ENCODE data around the gene PEPD. TPM values are rescaled to one million over a fixed set of nuclear protein-coding genes. Genes with fewer than 3 reads are reported as not detected.

The PEPD gene
- total RNA-seq, 5 donors from 2014 or later (not counting 1 experiment from before 2014, with no cell fraction given) = 23.5 to 38.8 (median 31.8) TPM

DNA sequence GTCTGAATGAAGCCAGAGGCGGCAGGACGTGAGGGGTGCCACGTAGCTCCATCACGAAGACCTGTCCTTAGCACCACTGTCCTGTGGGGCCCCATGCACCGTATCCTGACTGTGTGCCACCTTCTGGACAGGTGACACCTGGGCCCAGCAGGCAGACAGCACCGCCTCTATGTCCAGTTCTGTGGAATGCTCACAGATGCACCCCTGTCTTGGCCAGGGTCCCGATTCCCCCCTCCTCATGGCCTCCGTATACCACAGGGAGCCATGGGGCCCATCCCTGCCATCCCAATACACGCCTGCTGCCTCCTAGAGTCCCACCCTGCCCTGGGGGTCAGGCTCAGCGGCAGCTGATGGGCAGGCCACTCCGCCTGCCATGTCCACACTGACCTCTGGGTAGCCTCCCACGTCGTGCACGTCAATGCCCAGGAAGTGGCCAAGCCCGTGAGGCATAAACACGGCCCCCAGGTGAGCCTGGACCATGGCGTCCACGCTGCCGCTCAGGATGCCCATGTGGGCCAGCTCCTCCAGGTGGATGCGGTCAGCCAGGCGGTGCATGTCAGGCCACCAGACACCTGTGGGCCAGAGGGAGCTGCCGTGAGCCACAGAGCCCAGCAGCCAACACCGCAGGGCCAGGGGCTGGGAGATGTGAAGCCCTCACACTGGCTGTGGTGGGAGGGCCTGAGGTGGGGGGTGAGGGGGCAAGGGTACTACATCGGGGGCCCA lies 130.5 kb downstream of the PEPD start:
- no peaks in the 10 kb centered on the region for H3K4me1 ChIP-seq (ENCODE audit: control insufficient read depth in 1 of 2, extremely low read depth in 1 of 2, insufficient read depth in 2 of 2, low read length in 2 of 2)
- no peaks in the 10 kb centered on the region for H3K36me3 Mint-ChIP-seq
- no peaks in the 10 kb centered on the region for H3K4me1 Mint-ChIP-seq
- ChIA-PET CTCF (no interaction called here), POLR2A (no interaction called here)
- no peaks in the 10 kb centered on the region for H3K9me3 ChIP-seq
- WGBS (ENCODE audit: insufficient coverage) = 88% methylated on average over 24 of the region's 24 CpGs
- H3K27ac Mint-ChIP-seq = no peak overlapping the region
- peak in 1 of 35 experiments; percentile 16 for DNase-seq
- H3K9me3 Mint-ChIP-seq = no peaks in the 10 kb centered on the region
- H3K4me3 ChIP-seq (ENCODE audit: control insufficient read depth in 1 of 2, extremely low read depth in 1 of 2, low read length in 1 of 2) = no peak overlapping the region
- no peak for ATAC-seq (replicated peaks in 1 of 4)
- H3K27me3 ChIP-seq (replicated peaks in 1 of 2; ENCODE audit: control insufficient read depth in 2 of 2, extremely low read depth in 1 of 2, insufficient read depth in 2 of 2, low read length in 1 of 2) = no peaks in the 10 kb centered on the region
- H3K36me3 ChIP-seq (ENCODE audit: control insufficient read depth in 2 of 2, extremely low read depth in 1 of 2, insufficient read depth in 1 of 2, low read length in 1 of 2) = peaks cover 7 to 9% of the 10 kb centered on the region in 2 donors
- H3K4me3 Mint-ChIP-seq = no peak overlapping the region
- H3K27me3 Mint-ChIP-seq = no peaks in the 10 kb centered on the region
- H3K27ac ChIP-seq (ENCODE audit: low read length) = no peak overlapping the region

DNA sequence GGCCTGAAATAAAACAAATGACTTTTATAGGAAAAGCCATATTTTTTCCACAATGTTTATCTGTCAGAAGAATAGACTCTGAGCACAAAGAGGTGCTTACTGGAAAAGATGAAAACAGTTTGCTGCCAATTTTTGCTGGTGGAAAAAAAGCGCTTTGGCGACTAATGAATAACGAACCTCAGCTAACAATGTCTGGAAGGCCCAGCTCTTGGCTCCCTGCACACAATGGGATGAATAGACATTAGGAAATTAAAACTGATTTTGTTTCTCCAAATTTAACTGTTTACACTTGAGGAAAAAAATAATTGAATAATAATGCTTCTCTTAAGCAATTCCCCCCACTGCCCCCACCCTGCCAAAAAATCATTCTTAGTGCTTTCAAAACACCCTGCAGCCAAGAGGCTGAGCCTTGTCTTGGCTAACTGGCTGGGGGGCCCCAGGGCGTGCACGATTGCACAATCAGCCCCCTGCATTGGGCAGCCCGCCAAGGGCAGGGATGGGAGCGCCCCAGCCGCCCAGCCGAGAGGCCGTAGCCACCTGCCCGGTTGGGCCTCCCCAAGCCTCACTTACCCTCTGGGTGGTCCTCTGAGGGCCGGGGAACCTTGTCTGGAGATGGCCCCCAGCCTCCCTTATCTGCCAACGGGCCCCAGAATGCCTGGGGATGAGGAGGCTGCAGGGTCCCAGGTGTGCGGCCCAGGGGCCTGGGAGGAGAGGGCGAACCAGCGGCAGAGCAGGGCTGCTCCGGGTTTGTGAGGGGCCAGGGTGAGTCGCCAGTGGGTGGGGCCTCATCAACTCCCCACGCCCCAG lies 131.3 kb downstream of the PEPD start:
- no peaks in the 10 kb centered on the region for H3K4me1 ChIP-seq (ENCODE audit: control insufficient read depth in 1 of 2, extremely low read depth in 1 of 2, insufficient read depth in 2 of 2, low read length in 2 of 2)

GRCh38 chr19:33389421-33390100 lies 132.0 kb downstream of the PEPD start:
- no peaks in the 10 kb centered on the region for H3K9me3 ChIP-seq
- H3K4me1 Mint-ChIP-seq = peaks cover 0 to 3% (median 2%) of the 10 kb centered on the region in 3 donors
- POLR2A ChIA-PET = no interaction called here
- 92% methylated on average over 12 of the region's 22 CpGs for WGBS (ENCODE audit: insufficient coverage)
- H3K27ac ChIP-seq (ENCODE audit: low read length) = no peak overlapping the region
- no peak for ATAC-seq (replicated peaks in 1 of 4)
- peaks cover 7 to 12% of the 10 kb centered on the region in 2 donors for H3K36me3 ChIP-seq (ENCODE audit: control insufficient read depth in 2 of 2, extremely low read depth in 1 of 2, insufficient read depth in 1 of 2, low read length in 1 of 2)
- no peak overlapping the region for H3K27ac Mint-ChIP-seq
- no peak overlapping the region for H3K4me3 Mint-ChIP-seq
- H3K27me3 ChIP-seq (replicated peaks in 1 of 2; ENCODE audit: control insufficient read depth in 2 of 2, extremely low read depth in 1 of 2, insufficient read depth in 2 of 2, low read length in 1 of 2) = no peaks in the 10 kb centered on the region
- DNase-seq = no peak
- H3K4me3 ChIP-seq (ENCODE audit: control insufficient read depth in 1 of 2, extremely low read depth in 1 of 2, low read length in 1 of 2) = no peak overlapping the region
- H3K9me3 Mint-ChIP-seq = no peaks in the 10 kb centered on the region
- H3K36me3 Mint-ChIP-seq = no peaks in the 10 kb centered on the region
- no peaks in the 10 kb centered on the region for H3K4me1 ChIP-seq (ENCODE audit: control insufficient read depth in 1 of 2, extremely low read depth in 1 of 2, insufficient read depth in 2 of 2, low read length in 2 of 2)
- no peaks in the 10 kb centered on the region for H3K27me3 Mint-ChIP-seq
- CTCF ChIA-PET = no interaction called here

More for the DNA sequence above, 131.3 kb downstream of the PEPD start:
- H3K27me3 ChIP-seq (replicated peaks in 1 of 2; ENCODE audit: control insufficient read depth in 2 of 2, extremely low read depth in 1 of 2, insufficient read depth in 2 of 2, low read length in 1 of 2) = no peaks in the 10 kb centered on the region
- CTCF ChIA-PET = no interaction called here
- Mint-ChIP-seq H3K4me3 (no peak overlapping the region), H3K27me3 (no peaks in the 10 kb centered on the region), H3K27ac (no peak overlapping the region), H3K4me1 (peaks cover 0 to under 1% (median 0%) of the 10 kb centered on the region in 3 donors), H3K9me3 (no peaks in the 10 kb centered on the region), H3K36me3 (no peaks in the 10 kb centered on the region)
- no peak overlapping the region for H3K27ac ChIP-seq (ENCODE audit: low read length)
- POLR2A ChIA-PET = no interaction called here
- no peak for ATAC-seq (replicated peaks in 1 of 4)
- 99% methylated on average over 10 of the region's 19 CpGs for WGBS (ENCODE audit: insufficient coverage)
- DNase-seq = peak in 1 of 35 experiments; percentile 17
- no peaks in the 10 kb centered on the region for H3K9me3 ChIP-seq
- no peak overlapping the region for H3K4me3 ChIP-seq (ENCODE audit: control insufficient read depth in 1 of 2, extremely low read depth in 1 of 2, low read length in 1 of 2)
- peaks cover 7 to 12% of the 10 kb centered on the region in 2 donors for H3K36me3 ChIP-seq (ENCODE audit: control insufficient read depth in 2 of 2, extremely low read depth in 1 of 2, insufficient read depth in 1 of 2, low read length in 1 of 2)

GRCh38 chr19:33388725-33389420 lies 132.7 kb downstream of the PEPD start:
- Mint-ChIP-seq H3K9me3 (no peaks in the 10 kb centered on the region), H3K27ac (no peak overlapping the region), H3K27me3 (no peaks in the 10 kb centered on the region), H3K4me3 (no peak overlapping the region), H3K4me1 (peaks cover 0 to 7% (median 6%) of the 10 kb centered on the region in 3 donors), H3K36me3 (no peaks in the 10 kb centered on the region)
- ATAC-seq (replicated peaks in 1 of 4) (no peak), DNase-seq (no peak)
- no peak overlapping the region for H3K4me3 ChIP-seq (ENCODE audit: control insufficient read depth in 1 of 2, extremely low read depth in 1 of 2, low read length in 1 of 2)
- no peaks in the 10 kb centered on the region for H3K4me1 ChIP-seq (ENCODE audit: control insufficient read depth in 1 of 2, extremely low read depth in 1 of 2, insufficient read depth in 2 of 2, low read length in 2 of 2)
- no peaks in the 10 kb centered on the region for H3K9me3 ChIP-seq
- CTCF ChIA-PET = no interaction called here
- H3K36me3 ChIP-seq (ENCODE audit: control insufficient read depth in 2 of 2, extremely low read depth in 1 of 2, insufficient read depth in 1 of 2, low read length in 1 of 2) = peaks cover 7 to 12% of the 10 kb centered on the region in 2 donors
- POLR2A ChIA-PET = no interaction called here
- WGBS (ENCODE audit: insufficient coverage) = 96% methylated on average over 25 of the region's 28 CpGs
- no peak overlapping the region for H3K27ac ChIP-seq (ENCODE audit: low read length)
- no peaks in the 10 kb centered on the region for H3K27me3 ChIP-seq (replicated peaks in 1 of 2; ENCODE audit: control insufficient read depth in 2 of 2, extremely low read depth in 1 of 2, insufficient read depth in 2 of 2, low read length in 1 of 2)

DNA sequence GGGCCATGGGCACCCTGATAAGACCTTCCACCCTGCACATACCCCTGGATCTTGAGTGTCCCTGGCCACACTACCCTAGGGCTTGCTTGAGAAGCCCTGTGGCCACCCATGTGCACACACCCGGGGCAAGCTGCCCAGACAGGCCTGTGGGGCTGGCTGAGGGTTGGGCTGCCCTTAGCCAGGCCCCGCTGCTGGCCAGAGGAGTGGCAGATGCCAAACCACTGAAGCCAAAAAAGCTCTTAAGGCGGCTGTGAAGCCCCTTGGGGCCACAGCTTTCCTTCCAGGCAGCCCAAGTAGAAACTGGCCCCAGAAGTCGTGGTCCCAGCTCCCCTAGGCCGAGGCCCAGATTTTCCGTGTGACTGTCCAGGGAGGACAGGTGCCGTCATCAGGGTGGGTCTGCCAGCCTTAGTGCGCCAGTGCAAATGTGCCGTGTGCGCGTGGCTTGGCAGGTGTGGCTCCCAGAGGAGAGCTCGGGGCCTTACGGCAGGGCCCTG lies 133.3 kb downstream of the PEPD start:
- no peak overlapping the region for H3K4me3 Mint-ChIP-seq
- H3K27ac ChIP-seq (ENCODE audit: low read length) = no peak overlapping the region
- no peak overlapping the region for H3K27ac Mint-ChIP-seq
- H3K9me3 ChIP-seq = no peaks in the 10 kb centered on the region
- 92% methylated on average over 13 of the region's 13 CpGs for WGBS (ENCODE audit: insufficient coverage)
- no peaks in the 10 kb centered on the region for H3K27me3 ChIP-seq (replicated peaks in 1 of 2; ENCODE audit: control insufficient read depth in 2 of 2, extremely low read depth in 1 of 2, insufficient read depth in 2 of 2, low read length in 1 of 2)
- ChIA-PET CTCF (no interaction called here), POLR2A (no interaction called here)
- DNase-seq = no peak
- H3K36me3 ChIP-seq (ENCODE audit: control insufficient read depth in 2 of 2, extremely low read depth in 1 of 2, insufficient read depth in 1 of 2, low read length in 1 of 2) = peaks cover 7 to 12% of the 10 kb centered on the region in 2 donors
- no peak for ATAC-seq (replicated peaks in 1 of 4)
- peaks cover 0 to 10% (median 9%) of the 10 kb centered on the region in 3 donors for H3K4me1 Mint-ChIP-seq
- no peak overlapping the region for H3K4me3 ChIP-seq (ENCODE audit: control insufficient read depth in 1 of 2, extremely low read depth in 1 of 2, low read length in 1 of 2)
- H3K36me3 Mint-ChIP-seq = no peaks in the 10 kb centered on the region
- no peaks in the 10 kb centered on the region for H3K4me1 ChIP-seq (ENCODE audit: control insufficient read depth in 1 of 2, extremely low read depth in 1 of 2, insufficient read depth in 2 of 2, low read length in 2 of 2)
- H3K9me3 Mint-ChIP-seq = no peaks in the 10 kb centered on the region
- no peaks in the 10 kb centered on the region for H3K27me3 Mint-ChIP-seq

All from T-cell (primary cell).